K562 (cell line): ENCODE data around the gene BAIAP3. TPM values are rescaled to one million over a fixed set of nuclear protein-coding genes. Genes with fewer than 3 reads are reported as not detected.
A peak's percentile ranks its signal among the peaks of the same experiment; 100 is the strongest.

ENCODE experiments used
- ATAC-seq: fragments of 200-7000 bp; cut with Tn5 transposase; 3 replicates; pipeline ENCODE4 v1.9.1; 2020; ENCODE audit warnings: moderate library complexity
- BruUV-seq: library from RNA; stranded (reverse); fragments of 400-500 nt; replicated peaks from 2 replicates; lab custom pipeline; 2021; lab: Mats Ljungman, UMichigan
- CTCF ChIA-PET: fragments of 300-600 bp; formaldehyde crosslinking; extraction: SDS; loops from one replicate; lab custom pipeline; 2021; ENCODE audit warnings: low intra/inter-chr PET ratio; lab: Yijun Ruan, JAX
- POLR2A ChIA-PET: fragments of 300-600, 350-650 bp; sonication (Branson Sonifier 250); formaldehyde crosslinking; extraction: SDS; loops from one replicate; lab custom pipeline; 2021; ENCODE audit warnings: antibody characterized with exemption, inconsistent platforms; lab: Yijun Ruan, JAX
- DNase-seq, 4 experiments: peaks; one replicate each; pipeline versions ENCODE4 v3.0.0 to v3.0.0-alpha.2; 2011 to 2018; ENCODE audit warnings: low spot score in 3 of 4, mixed read lengths in 3 of 4; ENCODE audit errors: extremely low read depth in 1 of 4
- FAIRE-seq: peaks from 2 replicates; lab custom pipeline; 2011; peaks lifted over from hg19 to GRCh38; lab: Jason Lieb, UNC
- H2AFZ ChIP-seq: 2 replicates; pipeline ENCODE4 v1.6.0; 2011; ENCODE audit warnings: low read depth, low read length, control low read depth, inconsistent platforms
- H3K27ac ChIP-seq: fragments of 200-600 bp; 3 replicates; pipeline ENCODE4 v1.8.0; 2011; ENCODE audit warnings: low read depth, mild to moderate bottlenecking, control low read depth, inconsistent platforms, low read length, moderate library complexity, mixed read lengths; ENCODE audit errors: extremely low read depth
- H3K27me3 ChIP-seq, 2 experiments: fragments of 300-600 bp in 1 of 2; 2 replicates in 1 of 2; 3 replicates in 1 of 2; pipeline versions ENCODE4 v1.6.0 to v1.8.0; 2011; ENCODE audit warnings: inconsistent platforms in 2 of 2, low read length in 2 of 2, mild to moderate bottlenecking in 1 of 2, mixed read lengths in 1 of 2, moderate library complexity in 1 of 2; ENCODE audit not compliant: control insufficient read depth in 2 of 2, insufficient read depth in 2 of 2
- H3K36me3 ChIP-seq: fragments of 300-600 bp; 3 replicates; pipeline ENCODE4 v1.8.0; 2011; ENCODE audit warnings: mild to moderate bottlenecking, low read length, inconsistent platforms; ENCODE audit not compliant: control insufficient read depth, insufficient read depth
- H3K4me1 ChIP-seq, 2 experiments: fragments of 200-600 bp in 1 of 2; replicated peaks in 1 of 2; 2 replicates in 1 of 2; 3 replicates in 1 of 2; pipeline versions ENCODE4 v1.5.1 to v1.8.0; 2011; ENCODE audit warnings: inconsistent platforms in 2 of 2, low read length in 2 of 2, mild to moderate bottlenecking in 1 of 2, mixed read lengths in 1 of 2, moderate library complexity in 1 of 2; ENCODE audit not compliant: control insufficient read depth in 2 of 2, insufficient read depth in 2 of 2
- H3K4me2 ChIP-seq: 2 replicates; pipeline ENCODE4 v1.6.1; 2011; ENCODE audit warnings: low read length, control low read depth, inconsistent platforms, mixed read lengths; ENCODE audit not compliant: insufficient read depth
- H3K4me3 ChIP-seq: fragments of 200-600 bp; sonication (generic), shearing (Covaris generic); 2 replicates; pipeline ENCODE4 v1.5.1; 2016; ENCODE audit warnings: control low read depth, inconsistent platforms
- H3K79me2 ChIP-seq: fragments of 200-600 bp; 3 replicates; pipeline ENCODE4 v1.8.0; 2011; ENCODE audit warnings: low read length, inconsistent platforms; ENCODE audit not compliant: control insufficient read depth, insufficient read depth
- H3K9ac ChIP-seq, 2 experiments: 2 replicates each; pipeline versions ENCODE4 v1.6.0 to v1.6.1; 2011; ENCODE audit warnings: low read depth in 2 of 2, low read length in 2 of 2, control low read depth in 1 of 2, inconsistent platforms in 1 of 2, mild to moderate bottlenecking in 1 of 2, mixed read lengths in 1 of 2; ENCODE audit not compliant: insufficient read depth in 1 of 2
- H3K9me1 ChIP-seq: one replicate; pipeline ENCODE4 v1.6.0; 2011; ENCODE audit warnings: inconsistent platforms, mild to moderate bottlenecking, low read length, moderate library complexity; ENCODE audit not compliant: control insufficient read depth, insufficient read depth
- H3K9me3 ChIP-seq: replicated peaks from 2 replicates; pipeline ENCODE4 v1.5.1; 2011; ENCODE audit warnings: low read depth, low read length, inconsistent platforms; ENCODE audit not compliant: control insufficient read depth, insufficient read depth
- H4K20me1 ChIP-seq: replicated peaks from 2 replicates; pipeline ENCODE4 v1.6.1; 2011; ENCODE audit warnings: low read length, inconsistent platforms, mixed read lengths; ENCODE audit not compliant: control insufficient read depth, insufficient read depth
- ADNP ChIP-seq: fragments of 200-800 bp; sonication (Bioruptor generic); IDR thresholded peaks from 2 replicates; pipeline ENCODE4 v1.6.1; 2016; ENCODE audit warnings: missing genetic modification characterization, missing compliant biosample characterization
- ARID3A ChIP-seq: IDR thresholded peaks from 2 replicates; pipeline ENCODE4 v1.6.1; 2012; ENCODE audit warnings: low read depth, low read length, improper control_type of control experiment, borderline replicate concordance
- ARNT ChIP-seq, 2 experiments: fragments of 450-650 bp; IDR thresholded peaks; 2 replicates each; pipeline ENCODE4 v1.6.1; 2016; ENCODE audit warnings: mild to moderate bottlenecking in 1 of 2
- CBX5 ChIP-seq: IDR thresholded peaks from 2 replicates; pipeline ENCODE4 v1.6.1; 2014; ENCODE audit warnings: low read depth, borderline replicate concordance
- CTCF ChIP-seq, 3 experiments: IDR thresholded peaks in 2 of 3; conservative IDR thresholded peaks in 1 of 3; 2 replicates each; pipeline ENCODE4 v1.5.1; 2011 to 2012; ENCODE audit warnings: low read length in 3 of 3, mild to moderate bottlenecking in 3 of 3, control low read depth in 2 of 3, improper control_type of control experiment in 1 of 3, inconsistent platforms in 1 of 3, low read depth in 1 of 3, mixed read lengths in 1 of 3, moderate library complexity in 1 of 3; ENCODE audit not compliant: insufficient read depth in 2 of 3
- FIP1L1 ChIP-seq: fragments of 200-400 bp; formaldehyde crosslinking; IDR thresholded peaks from 2 replicates; pipeline ENCODE4 v1.6.1; 2018; ENCODE audit warnings: mild to moderate bottlenecking, low read depth, low read length; ENCODE audit not compliant: poor library complexity, severe bottlenecking
- GTF2A2 ChIP-seq: IDR thresholded peaks from 2 replicates; pipeline ENCODE4 v1.6.1; 2016; ENCODE audit warnings: mild to moderate bottlenecking, missing genetic modification characterization, missing compliant biosample characterization
- MAFK ChIP-seq: IDR thresholded peaks from 2 replicates; pipeline ENCODE4 v1.6.1; 2011; ENCODE audit warnings: low read length, improper control_type of control experiment
- MXI1 ChIP-seq: IDR thresholded peaks from 2 replicates; pipeline ENCODE4 v1.6.1; 2011; ENCODE audit warnings: low read depth, mild to moderate bottlenecking, improper control_type of control experiment, low read length
- NBN ChIP-seq: fragments of 450-650 bp; IDR thresholded peaks from 2 replicates; pipeline ENCODE4 v1.6.1; 2016; ENCODE audit warnings: low read depth, mild to moderate bottlenecking
- NFATC3 ChIP-seq: fragments of 450-650 bp; IDR thresholded peaks from 2 replicates; pipeline ENCODE4 v1.6.1; 2017; ENCODE audit warnings: mild to moderate bottlenecking
- POLR3G ChIP-seq: IDR thresholded peaks from 2 replicates; pipeline ENCODE4 v1.6.1; 2011; ENCODE audit not compliant: insufficient read length, insufficient replicate concordance; ENCODE audit errors: extremely low read depth
- SETDB1 ChIP-seq: IDR thresholded peaks from one replicate; pipeline ENCODE4 v1.6.1; 2012; ENCODE audit warnings: low read length, control low read depth, inconsistent platforms
- SOX6 ChIP-seq: fragments of 450-650 bp; IDR thresholded peaks from 2 replicates; pipeline ENCODE4 v1.6.1; 2014; ENCODE audit warnings: mild to moderate bottlenecking
- U2AF2 ChIP-seq: fragments of 200-400 bp; formaldehyde crosslinking; optimal IDR thresholded peaks from 2 replicates; pipeline ENCODE3; 2017; ENCODE audit warnings: low read depth, mild to moderate bottlenecking, low read length
- ZNF133 ChIP-seq: fragments of 250-450 bp; sonication (Bioruptor Pico); IDR thresholded peaks from 2 replicates; pipeline ENCODE4 v1.4.0; 2020; ENCODE audit warnings: mild to moderate bottlenecking
- ZNF764 ChIP-seq: fragments of 250-450 bp; sonication (Bioruptor Pico); IDR thresholded peaks from 2 replicates; pipeline ENCODE4 v1.4.0; 2020; ENCODE audit warnings: low read depth, mild to moderate bottlenecking, moderate library complexity
- WGBS: fragments of 100-300 bp; shearing (Covaris generic); methylation state at CpG from one replicate; pipeline ENCODE4 v1.1.6; 2016; ENCODE audit warnings: low coverage, mixed read lengths; ENCODE audit not compliant: insufficient coverage; ENCODE audit errors: missing lambda C conversion rate; 5-methylcytosine and 5-hydroxymethylcytosine counted together
- in situ Hi-C: fragments of 300-500 bp; cut with MboI; formaldehyde crosslinking; loops from 4 replicates; pipeline ENCODE4 v1.15.0; 2018; ENCODE audit warnings: inconsistent platforms, mixed read lengths
- intact Hi-C: fragments of 100-400 bp; cut with micrococcal nuclease; formaldehyde crosslinking; loops from 2 replicates; pipeline ENCODE4 v1.14.2; 2022
- polyA plus RNA-seq, 8 experiments: library from polyadenylated mRNA; depleted of rRNA in 4 of 8; stranded (reverse) in 5 of 8; unstranded in 3 of 8; fragments of >200 nt; fragmentation: Nextera tagmentation in 2 of 8; fragmentation: Illumina TruSeq in 1 of 8; extraction: Ambion mirVana in 2 of 8; extraction: Trizol in 1 of 8; gene quantifications; 2 replicates each; pipeline versions ENCODE4 v1.2.1 to v1.2.3, GENCODE V29; 2011 to 2014; ENCODE audit warnings: inconsistent platforms in 1 of 8, missing spikeins in 1 of 8
- total RNA-seq, 7 experiments: library from RNA; depleted of rRNA in 6 of 7; stranded (reverse); fragments of >200 nt in 6 of 7; fragmentation: Illumina TruSeq in 2 of 7; extraction: Trizol in 2 of 7; gene quantifications; 2 replicates each; pipeline versions ENCODE4 v1.2.1 to v1.2.3, GENCODE V29; 2011 to 2021; ENCODE audit warnings: low replicate concordance in 1 of 7

The BAIAP3 gene
- total and polyA plus RNA-seq, 9 of the 15 experiments (the other 6 are each of a cell fraction or from before 2014, with no cell fraction given) = 0.03 to 4.5 (median 0.57) TPM; not detected in 1

- Histone ChIP-seq H3K9me1 (no peaks in the 10 kb centered on the region), H3K9me3 (0 out of 2 replicates have a peak, but pooled peaks cover under 1% of the 10 kb centered on the region), H4K20me1 (no peaks in the 10 kb centered on the region), H3K27ac (no peak overlapping the region), H2AFZ (no peak overlapping the region), H3K4me1 (peaks cover 0 to 37% of the 10 kb centered on the region in 2 experiments; a peak in 2 of 5 replicates), H3K79me2 (no peaks in the 10 kb centered on the region), H3K36me3 (peaks cover 44% of the 10 kb centered on the region), H3K4me2 (no peak overlapping the region), H3K9ac (no peak overlapping the region), H3K27me3 (no peaks in the 10 kb centered on the region), H3K4me3 (no peak overlapping the region)
- BruUV-seq = no TSS peak
- peak; percentile 9; the same call in 1 of the 3 replicates for ATAC-seq
- intact Hi-C loops (no loop called here), in situ Hi-C loops (no loop called here)
- 88% methylated on average over 11 of the region's 15 CpGs for WGBS
- no peak for FAIRE-seq
- DNase-seq = no peak
- ChIA-PET CTCF (no interaction called here), POLR2A (interaction anchor here (2.2 kb wide), 1 partner anchor 9 kb away, joined by 8 read pairs; no protein-coding TSS in a partner anchor)
- TF ChIP-seq NBN (no peak), FIP1L1 (no peak), ZNF764 (CRISPR knock-in tag) (no peak), MXI1 (no peak), SETDB1 (no peak), SOX6 (no peak), POLR3G (no peak), NFATC3 (no peak), CBX5 (no peak), ARNT (IDR thresholded peaks at IDR 0.05) (no peak), U2AF2 (no peak), CTCF (IDR thresholded peaks at IDR 0.05 in 2 of 3, conservative IDR thresholded peaks at IDR 0.05 in 1 of 3; ENCODE audit: insufficient read depth in 2 of 3, low read depth in 1 of 3, low read length in 3 of 3) (no peak), ZNF133 (CRISPR knock-in tag) (no peak), ADNP (no peak), ARID3A (no peak), GTF2A2 (tag) (no peak), MAFK (no peak)
Measured at GRCh38 chr16:1325261-1325660, 8.2 kb upstream of the BAIAP3 start.
